H1 (cell line): ENCODE measurements around the gene CRTAC1.

Source experiments
- CBX5 ChIP-seq: fragments of 300-800, 300-1000 bp; sonication (generic); IDR thresholded peaks from 2 replicates; pipeline ENCODE4 v1.7.1; 2016; ENCODE audit warnings: antibody characterized with exemption, low read length, low read depth
- CHD2 ChIP-seq: IDR thresholded peaks from 2 replicates; pipeline ENCODE4 v1.6.1; 2012; ENCODE audit warnings: low read length, improper control_type of control experiment
- CREB1 ChIP-seq: IDR thresholded peaks from 2 replicates; pipeline ENCODE4 v1.6.1; 2012; ENCODE audit warnings: inconsistent platforms
- POU5F1 ChIP-seq: IDR thresholded peaks from 2 replicates; pipeline ENCODE4 v1.6.1; 2011; ENCODE audit warnings: low read depth, mild to moderate bottlenecking, low read length, moderate library complexity
- SRF ChIP-seq: IDR thresholded peaks from 2 replicates; pipeline ENCODE4 v1.6.1; 2011; ENCODE audit warnings: mild to moderate bottlenecking, low read depth, low read length, moderate library complexity
- SUZ12 ChIP-seq: fragments of 200-600 bp; sonication (generic); IDR thresholded peaks from 2 replicates; pipeline ENCODE4 v1.6.1; 2012; ENCODE audit warnings: mild to moderate bottlenecking, inconsistent platforms, low read length, moderate library complexity, mixed read lengths
- TF ChIP-seq, protein P1 (sequence below): IDR thresholded peaks from 2 replicates; pipeline ENCODE4 v1.6.1; 2011; ENCODE audit warnings: low read length, improper control_type of control experiment

DNA sequence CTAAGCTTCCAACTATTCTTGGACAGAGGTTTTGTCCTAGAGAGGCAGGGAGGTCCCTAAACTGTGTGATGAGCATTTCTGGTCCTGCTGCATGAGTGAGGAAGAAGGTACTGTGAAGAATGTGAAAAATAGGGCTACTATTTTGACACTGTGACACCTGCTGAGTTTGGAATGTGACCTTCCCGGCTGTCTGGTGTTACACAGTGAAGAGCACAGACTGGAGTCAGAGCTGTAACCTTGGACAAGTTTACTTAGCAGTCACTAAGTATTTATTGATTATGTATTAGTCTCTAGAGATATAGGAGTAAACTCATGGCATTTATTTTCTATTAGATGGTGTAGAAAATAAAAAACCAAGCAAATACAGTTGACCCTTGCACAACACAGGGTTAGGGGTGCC lies 168.5 kb downstream of the CRTAC1 start:
- TF ChIP-seq CHD2 (no peak), CBX5 (no peak), CREB1 (no peak), SRF (no peak), SUZ12 (no peak), POU5F1 (no peak)
- TF ChIP-seq, protein P1, sequence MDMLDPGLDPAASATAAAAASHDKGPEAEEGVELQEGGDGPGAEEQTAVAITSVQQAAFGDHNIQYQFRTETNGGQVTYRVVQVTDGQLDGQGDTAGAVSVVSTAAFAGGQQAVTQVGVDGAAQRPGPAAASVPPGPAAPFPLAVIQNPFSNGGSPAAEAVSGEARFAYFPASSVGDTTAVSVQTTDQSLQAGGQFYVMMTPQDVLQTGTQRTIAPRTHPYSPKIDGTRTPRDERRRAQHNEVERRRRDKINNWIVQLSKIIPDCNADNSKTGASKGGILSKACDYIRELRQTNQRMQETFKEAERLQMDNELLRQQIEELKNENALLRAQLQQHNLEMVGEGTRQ, result no peak
